ENCODE measurements around the gene ANKRD22. TPM values are rescaled to one million over a fixed set of nuclear protein-coding genes. Genes with fewer than 3 reads are reported as not detected.

ANKRD22 gene
- polyA plus RNA-seq, 1 of the 3 experiments (the other 2 are of a cell fraction): 0.15 TPM

GRCh38 chr10:88877298-88877697, 25.7 kb upstream of the ANKRD22 start:
- peaks cover 10 to 13% of the 10 kb centered on the region in 2 experiments; a peak in 3 of 4 replicates for H3K4me1 ChIP-seq (ENCODE audit: control insufficient read depth in 1 of 2, insufficient read depth in 2 of 2, low read depth in 1 of 2, low read length in 1 of 2)
- TF ChIP-seq REST (IDR thresholded peaks at IDR 0.05; ENCODE audit: low read depth, low read length) (no peak), RCOR1 (IDR thresholded peaks at IDR 0.05; ENCODE audit: low read length) (no peak), SIN3A (IDR thresholded peaks at IDR 0.05; ENCODE audit: borderline replicate concordance, low read depth, low read length) (no peak)
- H3K36me3 ChIP-seq (replicated peaks in 1 of 2; ENCODE audit: control insufficient read depth in 1 of 2, insufficient read depth in 2 of 2, low read length in 1 of 2): no peaks in the 10 kb centered on the region
- no peaks in the 10 kb centered on the region for H3K9me3 ChIP-seq
- peaks cover 17% of the 10 kb centered on the region; the same call in 1 of the 2 replicates for H3K79me2 ChIP-seq (ENCODE audit: insufficient read depth)
- H3F3A ChIP-seq (replicated peaks; ENCODE audit: insufficient read depth): peaks cover 27% of the 10 kb centered on the region
- H3K4me3 ChIP-seq (ENCODE audit: low read depth in 2 of 2, low read length in 1 of 2): no peak overlapping the region
- no peak overlapping the region for H3K27ac ChIP-seq (ENCODE audit: low read depth in 2 of 2, low read length in 1 of 2)
- ChIA-PET POLR2A (no interaction called here), CTCF (interaction anchor here (0.8 to 2.0 kb wide), 3 partner anchors 41 to 58 kb away, joined by 3 to 8 read pairs (median 6); no protein-coding TSS in a partner anchor)
- WGBS (ENCODE audit: low lambda C conversion rate): 97% methylated on average over 6 of the region's 6 CpGs
- DNase-seq: no peak
- H4K20me1 ChIP-seq (ENCODE audit: insufficient read depth): no peaks in the 10 kb centered on the region
- no peak overlapping the region for H3K9ac ChIP-seq
- H3K27me3 ChIP-seq (ENCODE audit: insufficient read depth): no peaks in the 10 kb centered on the region
- H2AFZ ChIP-seq (ENCODE audit: low read depth): no peak overlapping the region
- no peak overlapping the region for H3K4me2 ChIP-seq
- H3K9me2 ChIP-seq: no peaks in the 10 kb centered on the region

DNA sequence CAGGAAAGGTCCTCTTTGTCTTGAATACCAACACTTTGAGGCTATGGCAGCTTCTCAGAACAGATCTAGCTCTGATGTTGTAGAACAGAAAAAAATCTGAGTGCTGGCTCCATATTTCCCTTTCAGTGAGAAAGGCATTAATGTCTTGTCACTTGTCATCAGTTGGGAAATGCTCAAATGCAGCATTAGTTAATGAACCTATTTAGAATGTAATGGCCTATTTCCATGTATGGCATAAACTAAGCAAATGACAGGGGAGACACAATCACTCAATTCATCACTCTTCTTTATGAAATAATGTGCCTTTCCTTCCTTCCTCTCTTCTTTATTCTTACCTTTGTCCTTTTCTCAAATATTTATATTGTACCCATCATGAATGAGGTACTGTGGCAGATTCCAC, 23.4 kb upstream of the ANKRD22 start:
- Histone ChIP-seq H3K27me3 (ENCODE audit: insufficient read depth) (no peaks in the 10 kb centered on the region), H2AFZ (ENCODE audit: low read depth) (no peak overlapping the region), H3K4me3 (ENCODE audit: low read depth in 2 of 2, low read length in 1 of 2) (no peak overlapping the region), H3F3A (replicated peaks; ENCODE audit: insufficient read depth) (peaks cover 14% of the 10 kb centered on the region), H3K27ac (ENCODE audit: low read depth in 2 of 2, low read length in 1 of 2) (no peak overlapping the region), H3K9ac (no peak overlapping the region), H3K9me3 (no peaks in the 10 kb centered on the region), H3K4me2 (no peak overlapping the region), H3K79me2 (ENCODE audit: insufficient read depth) (no peaks in the 10 kb centered on the region), H3K9me2 (no peaks in the 10 kb centered on the region), H3K36me3 (replicated peaks in 1 of 2; ENCODE audit: control insufficient read depth in 1 of 2, insufficient read depth in 2 of 2, low read length in 1 of 2) (no peaks in the 10 kb centered on the region), H3K4me1 (ENCODE audit: control insufficient read depth in 1 of 2, insufficient read depth in 2 of 2, low read depth in 1 of 2, low read length in 1 of 2) (peaks cover 8 to 13% of the 10 kb centered on the region in 2 experiments; a peak in 3 of 4 replicates), H4K20me1 (ENCODE audit: insufficient read depth) (no peaks in the 10 kb centered on the region)
- no peak for TF ChIP-seq FOXM1 (IDR thresholded peaks at IDR 0.05; ENCODE audit: low read depth)
- no peak for TF ChIP-seq FOXJ3 (CRISPR knock-in tag; IDR thresholded peaks at IDR 0.05)
- no peak for TF ChIP-seq EZH2phosphoT487 (IDR thresholded peaks at IDR 0.05; ENCODE audit: borderline replicate concordance, low read depth)
- TF ChIP-seq RXRA (IDR thresholded peaks at IDR 0.05; ENCODE audit: borderline replicate concordance, low read depth): no peak
- no peak for TF ChIP-seq POLR2AphosphoS5 (IDR thresholded peaks at IDR 0.05; ENCODE audit: low read depth, low read length)
- no peak for TF ChIP-seq YY1 (IDR thresholded peaks at IDR 0.05; ENCODE audit: low read depth)
- TF ChIP-seq, protein P1, sequence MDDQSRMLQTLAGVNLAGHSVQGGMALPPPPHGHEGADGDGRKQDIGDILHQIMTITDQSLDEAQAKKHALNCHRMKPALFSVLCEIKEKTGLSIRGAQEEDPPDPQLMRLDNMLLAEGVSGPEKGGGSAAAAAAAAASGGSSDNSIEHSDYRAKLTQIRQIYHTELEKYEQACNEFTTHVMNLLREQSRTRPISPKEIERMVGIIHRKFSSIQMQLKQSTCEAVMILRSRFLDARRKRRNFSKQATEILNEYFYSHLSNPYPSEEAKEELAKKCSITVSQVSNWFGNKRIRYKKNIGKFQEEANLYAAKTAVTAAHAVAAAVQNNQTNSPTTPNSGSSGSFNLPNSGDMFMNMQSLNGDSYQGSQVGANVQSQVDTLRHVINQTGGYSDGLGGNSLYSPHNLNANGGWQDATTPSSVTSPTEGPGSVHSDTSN (IDR thresholded peaks at IDR 0.05): no peak
- no peak for TF ChIP-seq EP300 (IDR thresholded peaks at IDR 0.05; ENCODE audit: borderline replicate concordance in 1 of 2, low read depth in 1 of 2, low read length in 1 of 2)
- TF ChIP-seq SIN3A (IDR thresholded peaks at IDR 0.05; ENCODE audit: borderline replicate concordance, low read depth, low read length): no peak
- TF ChIP-seq MEF2A (IDR thresholded peaks at IDR 0.05; ENCODE audit: borderline replicate concordance, low read depth): no peak
- TF ChIP-seq NFIC (IDR thresholded peaks at IDR 0.05; ENCODE audit: borderline replicate concordance): no peak
- no peak for TF ChIP-seq SMC3 (IDR thresholded peaks at IDR 0.05; ENCODE audit: low read depth, low read length)
- TF ChIP-seq, protein P2, sequence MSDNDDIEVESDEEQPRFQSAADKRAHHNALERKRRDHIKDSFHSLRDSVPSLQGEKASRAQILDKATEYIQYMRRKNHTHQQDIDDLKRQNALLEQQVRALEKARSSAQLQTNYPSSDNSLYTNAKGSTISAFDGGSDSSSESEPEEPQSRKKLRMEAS (IDR thresholded peaks at IDR 0.05; ENCODE audit: low read depth): no peak
- POLR2A ChIA-PET: no interaction called here
- CTCF ChIA-PET: interaction anchor here (1.0 to 1.9 kb wide), 2 partner anchors 39 to 59 kb away, joined by 4 to 7 read pairs; no protein-coding TSS in a partner anchor
- DNase-seq: no peak

Measured in SK-N-SH (cell line).